DMS53 (cell line): ENCODE data around the gene PALM2AKAP2.

Source experiments
- DNase-seq: peaks from one replicate; lab custom pipeline; 2025; lab: John Stamatoyannopoulos, UW

The PALM2AKAP2 gene

DNA sequence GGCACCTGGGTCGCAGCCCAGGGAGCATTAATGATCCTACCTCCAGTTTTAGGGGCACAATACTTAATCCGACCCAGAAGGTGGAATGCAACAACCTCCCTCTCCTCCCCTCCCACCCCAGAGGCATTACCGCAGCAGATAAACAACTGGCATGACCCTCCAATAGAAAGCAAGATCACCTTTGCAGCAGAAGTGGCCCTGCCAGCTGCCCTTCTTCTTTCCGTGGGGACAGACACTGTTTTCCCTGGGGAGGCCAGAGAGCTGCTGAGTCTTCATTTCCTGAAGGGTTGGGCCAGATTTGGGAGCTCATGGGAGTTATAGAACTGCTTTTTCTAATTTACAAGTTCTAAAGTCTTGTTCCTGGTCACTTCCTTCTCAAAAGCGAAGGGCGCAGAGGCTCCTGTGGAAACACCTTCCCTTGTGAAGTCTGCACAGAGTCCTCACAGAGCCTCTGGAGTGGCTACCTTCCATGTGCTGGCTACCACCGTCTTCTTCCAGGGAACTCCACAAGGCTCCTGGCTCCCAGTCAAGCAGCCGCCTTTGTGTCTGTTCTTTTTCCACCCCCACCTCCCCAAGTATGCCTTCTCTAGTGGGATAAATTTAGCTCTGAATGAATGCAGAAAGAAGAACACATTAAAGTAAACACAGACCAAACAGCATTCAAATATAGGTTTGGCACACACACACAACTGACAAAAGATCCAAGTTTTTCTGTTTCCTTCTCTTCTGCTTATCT, 8.0 kb upstream of the PALM2AKAP2 start:
- no peak for DNase-seq

GRCh38 chr9:109775516-109775915, 4.5 kb upstream of the PALM2AKAP2 start:
- no peak for DNase-seq

- no peak for DNase-seq
Observed at GRCh38 chr9:109776391-109776790, 3.6 kb upstream of the PALM2AKAP2 start.

GRCh38 chr9:109780453-109781033, 545 bp downstream of the PALM2AKAP2 start:
- DNase-seq: peak; percentile 42

DNA sequence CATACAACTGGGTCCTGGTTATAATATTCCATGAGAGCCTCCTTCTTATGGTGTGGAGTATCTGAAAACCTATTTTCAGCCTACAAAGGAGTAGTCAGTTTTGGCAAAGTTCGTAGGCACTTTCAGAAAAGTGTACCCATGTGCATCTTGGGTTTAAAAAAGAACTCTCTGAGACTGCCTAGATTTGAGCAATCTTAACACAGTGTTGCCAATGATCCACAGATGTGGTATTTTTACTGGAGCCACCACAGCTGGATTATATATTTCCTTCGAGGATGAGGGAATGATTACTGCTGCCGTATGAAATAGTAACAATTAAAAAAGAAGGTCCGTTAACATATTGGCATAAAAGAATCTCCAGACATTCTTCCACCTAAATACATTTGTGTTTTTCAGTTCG, 1.1 kb downstream of the PALM2AKAP2 start:
- DNase-seq: no peak

DNA sequence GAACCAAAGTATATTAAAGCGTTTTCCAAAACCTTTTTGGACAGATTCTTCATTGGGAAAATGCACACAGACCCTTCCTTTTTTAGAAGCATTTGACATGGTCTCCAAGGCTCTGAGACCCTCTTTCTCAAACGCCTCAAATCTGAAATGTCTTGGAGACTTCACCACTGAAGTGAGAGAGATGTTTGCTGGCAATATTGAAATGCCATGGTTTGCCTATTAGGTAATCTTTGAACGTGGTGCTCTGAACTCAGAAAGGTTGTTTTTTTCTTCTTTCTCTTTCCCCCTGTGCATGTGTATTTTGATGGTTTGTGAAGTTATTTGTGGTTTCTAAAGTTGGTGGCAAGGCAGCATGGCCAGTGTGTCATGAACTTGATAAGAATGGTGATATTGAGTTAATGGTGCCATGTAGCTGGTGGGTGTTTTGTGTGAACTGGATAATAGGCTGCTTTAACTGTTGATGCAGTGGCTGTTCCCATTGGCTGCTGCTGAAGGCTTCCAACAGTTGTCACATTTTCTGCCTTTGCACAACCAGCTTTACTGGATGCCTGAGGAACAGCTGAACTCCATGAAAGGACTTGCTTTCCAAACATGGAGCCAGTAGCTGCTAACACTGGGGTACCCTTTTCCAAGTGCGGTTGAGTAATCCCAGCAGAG, 1.7 kb downstream of the PALM2AKAP2 start:
- no peak for DNase-seq

DNA sequence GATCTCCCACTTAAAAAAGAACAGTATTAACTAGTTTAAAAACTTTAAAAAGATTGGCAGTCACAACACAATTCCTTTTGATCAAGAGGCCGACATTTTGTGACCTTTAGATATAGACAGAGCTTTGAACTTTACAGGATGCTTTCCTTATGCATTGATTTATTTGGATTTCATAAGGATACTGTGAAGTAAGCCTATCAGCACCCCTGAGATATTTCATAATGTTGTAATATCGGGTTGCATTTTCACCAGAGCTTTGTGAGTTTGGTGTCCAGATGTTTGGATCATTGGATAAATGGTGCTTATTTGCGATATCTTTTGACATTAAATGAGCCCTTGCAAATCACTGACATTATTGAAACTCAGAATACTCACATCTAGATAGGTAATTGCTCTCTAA, 7.7 kb downstream of the PALM2AKAP2 start:
- no peak for DNase-seq

GRCh38 chr9:109789556-109789955, 9.6 kb downstream of the PALM2AKAP2 start:
- peak; percentile 45 for DNase-seq

DNA sequence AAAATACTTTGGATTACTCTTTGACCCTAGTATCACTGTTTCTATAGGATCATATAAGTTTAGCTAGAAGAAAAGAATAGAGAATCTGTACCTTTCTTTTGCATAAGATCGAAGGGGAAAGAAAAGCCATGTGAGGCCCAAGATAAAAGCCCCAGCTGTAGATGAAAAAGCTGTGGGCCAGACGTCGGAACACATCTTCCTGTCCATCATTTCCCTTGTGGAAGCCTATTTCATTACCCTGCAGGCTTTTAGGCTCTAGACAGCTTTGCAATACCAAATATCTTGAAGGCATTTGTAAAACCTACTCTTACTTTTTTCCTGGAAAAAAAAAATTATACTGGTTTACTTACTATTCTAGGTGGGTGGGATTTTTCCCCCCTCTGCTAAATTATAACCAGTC, 10.0 kb downstream of the PALM2AKAP2 start:
- peak; percentile 7 for DNase-seq

GRCh38 chr9:109791003-109791677, 11.1 kb downstream of the PALM2AKAP2 start:
- peak; percentile 26 for DNase-seq

DNA sequence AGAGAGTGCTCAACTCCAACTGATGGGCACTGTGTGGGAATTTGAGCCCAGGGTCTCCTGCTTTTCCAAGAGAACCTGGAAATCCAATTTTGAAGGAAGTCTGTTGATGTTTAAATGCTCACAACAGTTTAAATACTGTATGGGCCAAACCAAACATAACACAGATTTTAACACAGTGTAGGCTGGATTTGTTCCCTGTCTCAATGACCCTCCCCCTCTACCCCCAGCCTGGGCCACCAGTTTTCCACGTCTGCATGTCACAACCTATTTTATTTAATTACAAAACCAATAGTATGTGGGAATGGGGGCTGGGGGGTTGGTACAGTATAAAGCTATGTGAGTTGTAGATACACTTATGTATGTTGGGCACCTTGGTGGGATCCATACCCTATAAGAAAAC, 11.7 kb downstream of the PALM2AKAP2 start:
- DNase-seq: no peak

GRCh38 chr9:109792951-109793546, 13.1 kb downstream of the PALM2AKAP2 start:
- DNase-seq: peak; percentile 16

DNA sequence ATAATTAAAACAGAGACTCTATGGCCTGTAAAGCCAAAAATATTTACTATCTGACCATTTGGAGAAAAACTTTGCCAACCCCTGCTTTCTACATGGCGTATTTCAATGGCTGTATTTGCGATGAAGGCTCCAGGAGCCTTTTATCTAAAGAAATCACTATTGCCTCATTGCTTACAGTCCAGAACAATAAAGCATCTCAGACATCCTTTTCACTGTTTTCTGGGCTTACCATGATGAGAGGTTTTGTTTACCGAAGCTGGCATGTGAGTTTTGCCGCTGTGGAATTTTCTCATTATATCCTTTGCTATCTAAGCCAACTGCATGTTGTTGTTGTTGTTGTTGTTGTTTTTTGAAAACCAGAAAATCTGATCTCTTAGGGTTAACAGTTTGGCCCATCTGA, 13.9 kb downstream of the PALM2AKAP2 start:
- no peak for DNase-seq

GRCh38 chr9:109794361-109795012, 14.5 kb downstream of the PALM2AKAP2 start:
- DNase-seq: no peak

GRCh38 chr9:109795613-109796012, 15.6 kb downstream of the PALM2AKAP2 start:
- DNase-seq: no peak

DNA sequence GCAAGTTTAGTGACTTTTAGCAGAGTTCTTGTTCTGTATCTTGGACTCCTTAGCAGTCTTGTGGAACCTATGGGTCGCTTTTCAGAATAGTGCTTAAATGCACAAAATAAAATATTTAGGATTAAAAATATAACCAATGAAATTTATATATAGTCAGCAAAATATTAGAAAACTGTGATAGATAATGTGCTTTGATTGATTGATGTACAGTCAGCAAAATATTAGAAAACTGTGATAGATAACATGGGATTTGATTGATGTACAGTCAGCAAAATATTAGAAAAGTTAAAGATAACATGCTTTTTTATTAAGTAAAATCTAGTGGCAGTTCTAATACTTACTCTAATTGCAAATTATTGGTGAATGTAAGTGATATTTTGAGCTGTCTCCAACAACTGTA, 16.1 kb downstream of the PALM2AKAP2 start:
- no peak for DNase-seq

DNA sequence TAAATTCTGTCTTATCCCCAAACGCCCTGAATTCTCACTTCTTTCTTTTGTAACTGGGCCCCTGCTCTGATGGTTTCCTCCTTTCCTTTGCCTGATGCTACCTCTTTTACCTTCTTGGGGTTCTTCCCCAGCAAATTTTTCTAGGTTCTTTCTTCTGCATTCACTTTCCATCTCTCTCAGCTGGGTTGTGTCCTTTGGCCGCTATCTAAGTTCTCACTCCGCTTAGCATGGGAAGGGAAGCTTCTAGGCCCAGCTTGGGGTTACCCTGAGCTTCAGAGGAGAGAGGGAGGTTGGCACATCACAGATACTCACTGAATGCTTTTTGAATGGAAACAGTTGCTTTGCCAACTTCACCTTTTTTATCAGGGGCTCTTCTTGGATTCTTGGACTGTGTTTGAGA, 17.0 kb downstream of the PALM2AKAP2 start:
- DNase-seq: no peak

DNA sequence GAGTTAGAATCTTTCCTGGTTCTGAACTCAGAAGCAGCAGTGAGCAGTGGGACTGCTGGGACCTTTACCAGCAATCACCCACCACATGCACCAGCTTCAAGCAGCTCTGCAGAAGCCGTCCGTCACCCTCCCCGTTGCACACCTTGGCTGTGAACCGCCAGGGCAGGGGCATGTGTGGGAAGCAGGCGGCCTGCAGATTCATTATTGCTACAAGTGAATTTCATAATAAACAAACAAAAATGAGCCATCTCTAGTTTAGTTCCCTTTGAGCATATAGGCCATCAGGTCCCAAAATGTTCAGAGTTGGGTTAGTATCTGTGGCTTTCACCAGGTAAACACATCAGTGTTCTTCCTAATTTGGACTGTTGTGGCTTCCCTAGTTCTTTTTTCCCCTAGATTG, 17.5 kb downstream of the PALM2AKAP2 start:
- DNase-seq: no peak

GRCh38 chr9:109799141-109799540, 19.1 kb downstream of the PALM2AKAP2 start:
- no peak for DNase-seq

DNA sequence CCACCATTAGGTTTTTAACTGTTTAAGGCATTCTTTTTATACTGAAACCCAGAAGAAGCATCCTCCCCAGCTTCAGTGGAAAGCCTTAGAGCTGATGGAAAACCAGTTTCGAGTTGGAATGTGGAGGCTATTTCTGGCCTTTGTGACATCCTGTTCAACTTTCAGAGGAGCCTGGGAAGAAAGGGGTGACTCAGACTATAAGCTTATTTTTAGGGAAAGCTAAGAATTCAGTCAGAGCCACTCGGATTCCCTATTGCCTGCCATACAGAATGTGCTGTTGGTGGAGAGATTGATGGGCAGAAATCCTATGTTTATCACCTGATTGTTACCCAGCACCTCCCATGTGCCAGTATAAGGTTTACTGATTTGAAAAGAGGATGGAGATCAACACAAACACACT, 19.8 kb downstream of the PALM2AKAP2 start:
- no peak for DNase-seq

- DNase-seq: no peak
Observed at GRCh38 chr9:109801484-109801883, 21.5 kb downstream of the PALM2AKAP2 start.

GRCh38 chr9:109802491-109802890, 22.5 kb downstream of the PALM2AKAP2 start:
- DNase-seq: no peak
